SK-N-SH (cell line): ENCODE data around the gene OPCML. TPM values are rescaled to one million over a fixed set of nuclear protein-coding genes. Genes with fewer than 3 reads are reported as not detected.

Experiments
- CTCF ChIA-PET: fragments of 300-600, 350-600 bp; formaldehyde crosslinking; extraction: SDS; loops from one replicate; lab custom pipeline; 2021; lab: Yijun Ruan, JAX
- POLR2A ChIA-PET: fragments of 350-600 bp; sonication (Branson Sonifier 250); formaldehyde crosslinking; extraction: SDS; loops from one replicate; lab custom pipeline; 2020; ENCODE audit warnings: antibody characterized with exemption, inconsistent platforms; lab: Yijun Ruan, JAX
- DNase-seq: peaks from one replicate; pipeline ENCODE4 v3.0.0; 2012
- H2AFZ ChIP-seq: fragments of 200-600 bp; sonication (generic); 2 replicates; pipeline ENCODE4 v1.8.1; 2016; ENCODE audit warnings: antibody characterized with exemption, mild to moderate bottlenecking, low read depth
- H3F3A ChIP-seq: fragments of 200-600 bp; sonication (generic); replicated peaks from 2 replicates; pipeline ENCODE3; 2016; ENCODE audit warnings: antibody characterized with exemption, mild to moderate bottlenecking; ENCODE audit not compliant: insufficient read depth
- H3K27ac ChIP-seq, 2 experiments: fragments of 200-500 bp in 1 of 2; fragments of 200-600 bp in 1 of 2; sonication (Bioruptor generic) in 1 of 2; sonication (generic), shearing (Covaris generic) in 1 of 2; 2 replicates each; pipeline versions ENCODE4 v1.5.1 to v1.6.1; 2014 to 2016; ENCODE audit warnings: low read depth in 2 of 2, inconsistent platforms in 1 of 2, low read length in 1 of 2, mild to moderate bottlenecking in 1 of 2, mixed read lengths in 1 of 2
- H3K27me3 ChIP-seq: fragments of 200-600 bp; sonication (generic), shearing (Covaris generic); 2 replicates; pipeline ENCODE4 v1.6.1; 2016; ENCODE audit warnings: mixed run types; ENCODE audit not compliant: insufficient read depth
- H3K36me3 ChIP-seq, 2 experiments: fragments of 200-500 bp in 1 of 2; fragments of 200-600 bp in 1 of 2; sonication (Bioruptor generic) in 1 of 2; sonication (generic) in 1 of 2; replicated peaks in 1 of 2; 2 replicates each; pipeline versions ENCODE3 to v1.5.1; 2014 to 2016; ENCODE audit warnings: low read length in 1 of 2, mild to moderate bottlenecking in 1 of 2; ENCODE audit not compliant: insufficient read depth in 2 of 2, control insufficient read depth in 1 of 2
- H3K4me1 ChIP-seq, 2 experiments: fragments of 200-500 bp in 1 of 2; fragments of 200-600 bp in 1 of 2; sonication (Bioruptor generic) in 1 of 2; sonication (generic), shearing (Covaris generic) in 1 of 2; 2 replicates each; pipeline versions ENCODE4 v1.5.1 to v1.6.1; 2014 to 2016; ENCODE audit warnings: low read depth in 1 of 2, low read length in 1 of 2, mixed run types in 1 of 2; ENCODE audit not compliant: insufficient read depth in 2 of 2, control insufficient read depth in 1 of 2
- H3K4me2 ChIP-seq: fragments of 200-600 bp; sonication (generic), shearing (Covaris generic); 2 replicates; pipeline ENCODE4 v1.6.1; 2017; ENCODE audit warnings: mixed run types
- H3K4me3 ChIP-seq, 2 experiments: fragments of 200-500 bp in 1 of 2; fragments of 200-600 bp in 1 of 2; sonication (Bioruptor generic) in 1 of 2; sonication (generic), shearing (Covaris generic) in 1 of 2; 2 replicates each; pipeline versions ENCODE4 v1.5.1 to v1.8.1; 2014 to 2016; ENCODE audit warnings: low read depth in 2 of 2, inconsistent platforms in 1 of 2, low read length in 1 of 2, mild to moderate bottlenecking in 1 of 2, mixed read lengths in 1 of 2, moderate library complexity in 1 of 2
- H3K79me2 ChIP-seq: fragments of 200-600 bp; sonication (generic); 2 replicates; pipeline ENCODE4 v1.8.1; 2017; ENCODE audit warnings: mild to moderate bottlenecking; ENCODE audit not compliant: insufficient read depth
- H3K9ac ChIP-seq: fragments of 200-600 bp; sonication (generic); 2 replicates; pipeline ENCODE4 v1.6.1; 2017; ENCODE audit warnings: mixed run types
- H3K9me2 ChIP-seq: fragments of 200-600 bp; sonication (generic); 2 replicates; pipeline ENCODE4 v1.6.1; 2017; ENCODE audit warnings: mixed run types
- H3K9me3 ChIP-seq: fragments of 200-600 bp; sonication (generic); 2 replicates; pipeline ENCODE4 v1.6.1; 2017; ENCODE audit warnings: mixed run types, mild to moderate bottlenecking, moderate library complexity
- H4K20me1 ChIP-seq: fragments of 200-600 bp; sonication (generic); 2 replicates; pipeline ENCODE4 v1.6.1; 2017; ENCODE audit warnings: mild to moderate bottlenecking, mixed run types; ENCODE audit not compliant: insufficient read depth
- ELF1 ChIP-seq: IDR thresholded peaks from 2 replicates; pipeline ENCODE4 v1.4.0; 2012
- FOSL2 ChIP-seq: IDR thresholded peaks from 2 replicates; pipeline ENCODE4 v1.4.0; 2012; ENCODE audit warnings: low read depth, mild to moderate bottlenecking, moderate library complexity, borderline replicate concordance
- FOXM1 ChIP-seq: IDR thresholded peaks from 2 replicates; pipeline ENCODE4 v1.4.0; 2012; ENCODE audit warnings: low read depth, mild to moderate bottlenecking
- GABPA ChIP-seq: IDR thresholded peaks from 2 replicates; pipeline ENCODE4 v1.4.0; 2012; ENCODE audit warnings: low read depth, mild to moderate bottlenecking
- JUND ChIP-seq: IDR thresholded peaks from 2 replicates; pipeline ENCODE4 v1.4.0; 2012
- NRF1 ChIP-seq: IDR thresholded peaks from 2 replicates; pipeline ENCODE4 v1.6.1; 2012; ENCODE audit warnings: low read depth, mild to moderate bottlenecking, low read length
- POLR2AphosphoS5 ChIP-seq: IDR thresholded peaks from 2 replicates; pipeline ENCODE4 v1.6.1; 2012; ENCODE audit warnings: low read depth, low read length
- REST ChIP-seq: IDR thresholded peaks from 2 replicates; pipeline ENCODE4 v1.6.1; 2012; ENCODE audit warnings: mild to moderate bottlenecking, low read depth, low read length, moderate library complexity
- RXRA ChIP-seq: IDR thresholded peaks from 2 replicates; pipeline ENCODE4 v1.4.0; 2012; ENCODE audit warnings: low read depth, mild to moderate bottlenecking, borderline replicate concordance
- TAF1 ChIP-seq: IDR thresholded peaks from 2 replicates; pipeline ENCODE4 v1.6.1; 2012; ENCODE audit warnings: low read depth, mild to moderate bottlenecking, low read length, moderate library complexity, borderline replicate concordance
- USF2 ChIP-seq: fragments of 150-350 bp; IDR thresholded peaks from 2 replicates; pipeline ENCODE4 v1.6.1; 2017; ENCODE audit warnings: antibody characterized with exemption, low read length, low read depth, borderline replicate concordance
- ZBTB33 ChIP-seq: IDR thresholded peaks from 2 replicates; pipeline ENCODE4 v1.4.0; 2012; ENCODE audit warnings: low read depth, borderline replicate concordance
- WGBS: methylation state at CpG from one replicate; pipeline ENCODE4 v1.1.6; 2017; ENCODE audit warnings: low lambda C conversion rate; 5-methylcytosine and 5-hydroxymethylcytosine counted together
- polyA plus RNA-seq, 3 experiments: library from polyadenylated mRNA; depleted of rRNA; stranded (reverse); fragments of >200 nt; gene quantifications; 2 replicates each; pipeline ENCODE4 v1.2.3, GENCODE V29; 2012

OPCML gene
- polyA plus RNA-seq, 1 of the 3 experiments (the other 2 are of a cell fraction): not detected

- POLR2A ChIA-PET: no interaction called here
- Histone ChIP-seq H3K27me3 (no peaks in the 10 kb centered on the region), H3K27ac (no peak overlapping the region), H2AFZ (no peak overlapping the region), H3K9ac (no peak overlapping the region), H3K79me2 (no peaks in the 10 kb centered on the region), H3K9me3 (no peaks in the 10 kb centered on the region), H4K20me1 (no peaks in the 10 kb centered on the region), H3K9me2 (no peaks in the 10 kb centered on the region), H3K4me2 (no peak overlapping the region), H3K4me3 (no peak overlapping the region), H3K36me3 (no peaks in the 10 kb centered on the region), H3F3A (no peaks in the 10 kb centered on the region), H3K4me1 (no peaks in the 10 kb centered on the region; a peak in 1 of 4 replicates)
- no peak for DNase-seq
- TF ChIP-seq ELF1 (no peak), TAF1 (no peak), ZBTB33 (no peak), USF2 (no peak)
- WGBS: 30% methylated on average over 11 of the region's 12 CpGs
- CTCF ChIA-PET: interaction anchor here (0.6 to 1.6 kb wide), 4 partner anchors 9 to 65 kb away, joined by 3 to 4 read pairs (median 3); no protein-coding TSS in a partner anchor
Observed at GRCh38 chr11:132999516-132999915, 532.8 kb downstream of the OPCML start.

- Histone ChIP-seq H3K79me2 (no peaks in the 10 kb centered on the region), H3K36me3 (no peaks in the 10 kb centered on the region), H4K20me1 (no peaks in the 10 kb centered on the region), H3K4me3 (no peak overlapping the region), H3K4me1 (no peaks in the 10 kb centered on the region; a peak in 2 of 4 replicates), H3K27me3 (no peaks in the 10 kb centered on the region), H3K9me2 (no peaks in the 10 kb centered on the region), H3F3A (no peaks in the 10 kb centered on the region), H3K27ac (no peak overlapping the region), H3K9me3 (no peaks in the 10 kb centered on the region), H2AFZ (no peak overlapping the region), H3K4me2 (no peak overlapping the region), H3K9ac (no peak overlapping the region)
- ChIA-PET POLR2A (no interaction called here), CTCF (interaction anchor here (1.0 to 1.6 kb wide), 3 partner anchors 8 to 65 kb away, joined by 3 to 4 read pairs (median 3); no protein-coding TSS in a partner anchor)
- no peak for TF ChIP-seq FOSL2
- no peak for TF ChIP-seq RXRA
- no peak for TF ChIP-seq REST
- no peak for TF ChIP-seq POLR2AphosphoS5
- no peak for TF ChIP-seq GABPA
- no peak for TF ChIP-seq NRF1
- no peak for TF ChIP-seq JUND
- TF ChIP-seq FOXM1: no peak
- WGBS: 23% methylated on average over 5 of the region's 5 CpGs
- no peak for DNase-seq
Observed at GRCh38 chr11:132999031-132999430, 533.3 kb downstream of the OPCML start.
